Measurements from ENCODE around the gene SUV39H1.

The SUV39H1 gene

GRCh38 chrX:48751343-48751742, 54.8 kb downstream of the SUV39H1 start:
- DNase-seq (ENCODE audit: low read depth): no peak
- H3K4me3 ChIP-seq (ENCODE audit: low read length): no peak overlapping the region
- TF ChIP-seq CTCF (conservative IDR thresholded peaks at IDR 0.05; ENCODE audit: low read length): no peak

GRCh38 chrX:48752498-48752897, 56.0 kb downstream of the SUV39H1 start:
- H3K4me3 ChIP-seq (ENCODE audit: low read length): no peak overlapping the region
- TF ChIP-seq CTCF (conservative IDR thresholded peaks at IDR 0.05; ENCODE audit: low read length): no peak
- no peak for DNase-seq (ENCODE audit: low read depth)

DNA sequence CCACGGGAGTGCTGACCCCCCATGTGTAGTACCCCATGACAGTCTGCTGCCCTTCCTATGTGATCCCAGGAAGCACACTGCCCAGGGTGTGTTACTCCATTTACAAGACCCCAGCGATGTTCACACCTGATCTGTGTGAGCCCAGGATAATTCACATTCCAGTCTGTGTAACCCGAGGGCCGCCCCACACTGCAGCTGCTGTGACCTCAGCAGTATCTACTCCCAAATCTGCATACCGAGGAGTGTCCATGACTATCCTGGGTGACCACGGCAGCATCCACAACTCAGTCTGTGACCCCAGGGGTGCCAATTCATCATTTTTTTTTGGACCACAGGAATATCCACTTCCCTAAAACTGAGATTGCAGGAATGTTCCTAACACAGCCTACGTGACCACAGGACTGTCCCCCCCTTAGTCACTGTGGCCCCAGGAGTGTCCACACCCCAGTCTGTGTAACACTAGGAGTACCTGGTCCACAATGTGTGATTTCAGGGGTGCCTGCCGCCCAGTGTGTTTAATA, 57.2 kb downstream of the SUV39H1 start:
- H3K4me3 ChIP-seq (ENCODE audit: low read length): no peak overlapping the region
- no peak for TF ChIP-seq CTCF (conservative IDR thresholded peaks at IDR 0.05; ENCODE audit: low read length)
- no peak for DNase-seq (ENCODE audit: low read depth)

GRCh38 chrX:48754238-48754637, 57.7 kb downstream of the SUV39H1 start:
- DNase-seq (ENCODE audit: low read depth): no peak
- TF ChIP-seq CTCF (conservative IDR thresholded peaks at IDR 0.05; ENCODE audit: low read length): no peak
- H3K4me3 ChIP-seq (ENCODE audit: low read length): no peak overlapping the region

Data from AG10803 (cell line).